HG03159 (cell line): Measurements from ENCODE around the gene PSMB11.
A peak's percentile ranks its signal among the peaks of the same experiment; 100 is the strongest.
"Not testable (repeated sequence)": the region's sequence is repeated elsewhere in the genome, so short reads cannot be mapped to it uniquely, and the experiment has no call there.

ENCODE experiments used
- ATAC-seq: cut with Tn5 transposase; IDR thresholded peaks from one replicate; pipeline ENCODE4 v1.9.1; 2021; ENCODE audit warnings: mild to moderate bottlenecking, moderate library complexity; ENCODE audit not compliant: unreplicated experiment

The PSMB11 gene

DNA sequence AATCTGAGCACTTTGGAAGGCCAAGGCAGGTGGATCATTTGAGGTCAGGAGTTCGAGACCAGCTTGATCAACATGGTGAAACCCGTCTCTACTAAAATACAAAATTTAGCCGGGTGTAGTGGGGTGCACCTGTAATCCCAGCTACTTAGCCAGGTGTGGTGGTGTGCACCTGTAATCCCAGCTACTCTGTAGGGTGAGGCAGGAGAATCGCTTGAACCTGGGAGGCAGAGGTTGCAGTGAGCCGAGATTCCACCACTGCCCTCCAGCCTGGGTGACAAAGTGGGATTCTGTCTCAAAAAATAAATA is 28.3 kb upstream of the PSMB11 start:
- ATAC-seq: not testable (repeated sequence)

- ATAC-seq: no peak
Observed at GRCh38 chr14:23015618-23016017, 26.4 kb upstream of the PSMB11 start.

DNA sequence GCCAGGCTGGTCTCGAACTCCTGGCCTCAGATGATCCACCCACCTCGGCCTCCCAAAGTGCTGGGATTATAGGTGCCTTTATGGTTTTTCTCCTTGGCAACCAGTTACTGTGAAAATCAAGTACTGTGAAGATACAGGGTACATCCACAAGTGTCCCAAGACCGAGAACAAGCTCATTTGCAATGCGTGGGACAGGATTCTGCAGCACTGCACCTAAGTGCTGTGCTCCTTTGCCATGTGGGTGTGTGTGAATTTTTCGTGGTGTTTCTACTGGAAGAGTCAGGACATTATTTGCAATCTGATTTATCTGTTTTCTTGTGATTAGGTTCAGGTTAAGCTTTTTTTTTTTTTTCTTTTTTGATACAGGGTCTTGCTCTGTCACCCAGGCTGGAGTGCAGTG is 24.9 kb upstream of the PSMB11 start:
- no peak for ATAC-seq

DNA sequence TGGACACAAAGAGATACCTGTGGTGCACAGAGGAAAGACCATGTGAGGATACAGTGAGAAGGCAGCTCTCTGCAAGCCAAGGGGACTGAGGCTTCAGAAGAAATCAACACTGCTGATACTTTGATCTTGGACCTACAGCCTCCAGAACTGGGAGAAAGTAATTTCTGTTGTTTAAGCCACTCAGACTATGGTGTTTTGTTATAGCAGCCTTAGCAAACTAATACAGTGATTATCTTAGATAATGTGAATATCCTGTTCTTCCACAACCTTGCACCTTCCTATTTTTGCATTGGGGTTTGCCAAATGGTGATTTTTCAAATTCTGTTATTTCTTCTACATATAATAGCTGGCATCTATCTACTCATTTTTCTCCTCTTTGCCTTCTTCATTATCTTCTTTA is 23.9 kb upstream of the PSMB11 start:
- ATAC-seq: no peak

GRCh38 chr14:23020143-23021128 is 21.6 kb upstream of the PSMB11 start:
- no peak for ATAC-seq

DNA sequence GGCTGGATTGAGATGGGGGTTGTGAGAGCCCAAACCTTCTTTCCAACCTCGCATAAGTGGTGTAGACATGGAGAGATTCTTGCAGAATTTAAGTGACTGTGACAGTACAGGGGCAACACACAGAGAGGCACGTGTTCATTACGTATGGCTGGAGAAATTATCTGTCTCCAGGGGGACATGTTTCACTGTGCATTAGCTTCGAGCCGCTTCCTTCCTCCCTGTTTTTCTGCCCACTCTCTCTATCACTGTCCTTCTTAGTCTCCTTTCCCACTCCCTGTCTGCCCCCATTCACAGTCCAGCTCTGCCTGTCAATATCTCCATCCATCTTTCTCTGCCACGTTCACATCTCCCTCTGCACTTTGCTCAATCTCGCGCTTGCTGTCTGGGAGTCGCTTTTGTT is 20.6 kb upstream of the PSMB11 start:
- ATAC-seq: no peak

DNA sequence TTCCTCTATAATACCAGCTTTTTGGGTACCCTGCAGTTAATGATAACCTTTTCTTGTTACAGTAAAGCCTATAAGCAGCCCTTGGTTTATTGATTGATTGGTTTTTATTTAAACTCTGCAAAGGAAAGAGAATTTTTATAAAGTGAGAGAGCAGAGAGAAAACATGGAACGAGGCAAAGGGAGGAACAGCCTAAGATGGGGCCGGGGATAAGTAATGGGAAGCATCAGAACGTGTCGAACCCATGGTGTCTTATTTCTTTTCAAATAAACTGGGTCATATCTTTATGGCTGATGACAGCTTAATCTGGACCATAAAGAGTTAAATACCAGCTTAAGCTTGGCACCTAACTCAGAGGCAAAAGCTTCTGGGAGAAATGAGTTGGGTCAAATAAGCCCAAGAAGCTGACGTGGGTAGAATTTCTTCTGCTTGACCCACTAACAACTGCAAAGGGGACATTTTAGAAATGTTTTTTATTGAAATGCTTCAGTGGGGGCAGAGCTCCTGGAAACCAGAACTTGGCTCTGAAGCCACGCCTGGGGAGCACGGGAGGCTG is 20.0 kb upstream of the PSMB11 start:
- no peak for ATAC-seq

DNA sequence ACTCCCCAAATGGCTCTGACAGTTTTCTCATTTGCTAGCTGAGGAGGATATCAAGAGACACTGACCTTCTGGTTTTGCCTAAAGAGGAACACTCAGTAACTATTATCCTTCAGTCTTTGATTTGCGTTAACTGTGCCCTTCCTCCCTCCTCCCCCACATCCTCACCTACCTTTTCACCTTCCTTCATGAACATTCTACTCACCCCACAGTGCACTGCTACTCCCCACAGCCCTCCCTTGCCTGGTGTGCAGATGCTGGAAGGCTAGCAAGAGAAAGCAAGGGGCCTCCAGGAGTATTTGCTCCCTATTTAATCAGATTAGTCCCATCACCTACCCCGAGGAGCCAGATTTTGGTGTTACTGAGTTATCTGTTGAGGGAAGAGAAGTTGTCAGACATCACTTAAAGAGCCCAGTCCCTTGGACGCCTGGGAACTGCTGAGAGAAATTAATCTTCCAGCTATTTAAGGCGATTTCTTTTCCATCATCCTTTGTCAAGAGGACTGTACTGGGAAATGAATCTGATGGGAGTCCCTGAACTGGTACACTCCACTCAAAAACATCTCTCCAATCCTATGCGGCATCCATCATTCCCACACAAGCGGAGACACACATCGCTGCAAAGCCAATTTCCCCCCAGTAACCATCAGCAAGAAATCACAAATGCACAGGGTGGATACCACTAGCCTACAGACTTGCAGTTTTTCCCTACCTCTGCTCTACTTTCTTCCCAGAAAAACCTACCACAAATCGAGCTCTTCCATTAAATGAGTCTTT is 18.8 kb upstream of the PSMB11 start:
- no peak for ATAC-seq

- ATAC-seq: no peak
Observed at GRCh38 chr14:23023795-23024152, 18.2 kb upstream of the PSMB11 start.

DNA sequence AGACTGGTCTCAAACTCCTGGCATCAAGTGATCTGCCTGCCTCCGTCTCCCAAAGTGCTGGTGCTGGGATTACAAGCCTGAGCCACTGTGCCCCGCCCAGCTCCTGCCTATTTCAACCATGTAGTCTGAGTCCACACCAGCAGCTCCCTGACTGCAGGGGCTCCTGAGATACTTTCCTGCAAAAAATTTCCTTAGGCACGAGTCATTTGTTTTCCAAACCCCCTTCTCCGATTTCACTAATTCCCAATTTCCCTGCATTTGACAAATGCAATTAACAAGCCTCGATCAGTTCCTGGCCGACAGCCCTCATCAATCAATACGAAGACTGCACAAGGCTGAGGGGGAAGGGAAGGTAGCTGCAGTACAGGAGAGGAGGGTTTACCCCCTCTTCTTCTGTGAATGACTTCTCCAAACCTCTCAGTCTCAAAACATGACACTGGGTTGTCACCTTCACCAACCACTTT is 17.4 kb upstream of the PSMB11 start:
- no peak for ATAC-seq

DNA sequence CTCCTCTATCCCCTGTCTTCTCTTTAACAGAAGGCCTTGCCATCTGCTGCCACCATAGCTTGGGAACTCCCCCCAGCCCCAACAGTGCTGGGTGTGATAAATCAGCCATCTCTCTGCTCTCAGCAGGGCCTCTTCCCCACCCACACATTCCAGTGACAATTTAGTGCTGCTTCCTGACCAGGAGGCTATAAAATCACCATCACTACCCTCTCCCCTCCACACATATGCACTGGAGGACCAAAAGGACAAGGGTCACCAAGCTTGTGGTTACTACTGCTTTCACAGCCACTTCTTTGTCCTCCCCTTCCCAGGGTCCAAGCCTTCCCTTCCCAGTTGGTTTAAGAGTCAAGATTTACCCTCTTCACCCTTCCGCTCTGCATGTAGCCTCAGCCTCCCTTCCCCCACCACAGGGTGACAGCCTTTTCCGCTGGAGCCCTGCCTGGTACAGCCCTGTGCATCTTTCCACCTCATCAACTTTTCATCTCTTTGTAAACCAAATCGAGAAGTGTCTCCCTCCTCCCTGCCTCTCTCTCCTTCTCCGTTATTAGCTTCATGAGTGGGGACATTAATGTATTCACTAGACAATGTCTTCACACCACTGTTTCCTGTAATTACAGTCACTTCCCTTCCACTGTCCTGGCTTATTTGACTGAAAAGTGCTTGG is 16.7 kb upstream of the PSMB11 start:
- no peak for ATAC-seq

GRCh38 chr14:23028799-23029198 is 13.2 kb upstream of the PSMB11 start:
- no peak for ATAC-seq

GRCh38 chr14:23030936-23031335 is 11.1 kb upstream of the PSMB11 start:
- ATAC-seq: no peak

GRCh38 chr14:23033251-23033727 is 8.7 kb upstream of the PSMB11 start:
- no peak for ATAC-seq

GRCh38 chr14:23033801-23034497 is 8.1 kb upstream of the PSMB11 start:
- no peak for ATAC-seq

- peak; percentile 89 for ATAC-seq
Observed at GRCh38 chr14:23034498-23035302, 7.3 kb upstream of the PSMB11 start, which contains the start of gene PSMB5. PSMB5 (minus strand) TSS chr14:23034900; CDS start chr14:23034881, 19 bp downstream.

DNA sequence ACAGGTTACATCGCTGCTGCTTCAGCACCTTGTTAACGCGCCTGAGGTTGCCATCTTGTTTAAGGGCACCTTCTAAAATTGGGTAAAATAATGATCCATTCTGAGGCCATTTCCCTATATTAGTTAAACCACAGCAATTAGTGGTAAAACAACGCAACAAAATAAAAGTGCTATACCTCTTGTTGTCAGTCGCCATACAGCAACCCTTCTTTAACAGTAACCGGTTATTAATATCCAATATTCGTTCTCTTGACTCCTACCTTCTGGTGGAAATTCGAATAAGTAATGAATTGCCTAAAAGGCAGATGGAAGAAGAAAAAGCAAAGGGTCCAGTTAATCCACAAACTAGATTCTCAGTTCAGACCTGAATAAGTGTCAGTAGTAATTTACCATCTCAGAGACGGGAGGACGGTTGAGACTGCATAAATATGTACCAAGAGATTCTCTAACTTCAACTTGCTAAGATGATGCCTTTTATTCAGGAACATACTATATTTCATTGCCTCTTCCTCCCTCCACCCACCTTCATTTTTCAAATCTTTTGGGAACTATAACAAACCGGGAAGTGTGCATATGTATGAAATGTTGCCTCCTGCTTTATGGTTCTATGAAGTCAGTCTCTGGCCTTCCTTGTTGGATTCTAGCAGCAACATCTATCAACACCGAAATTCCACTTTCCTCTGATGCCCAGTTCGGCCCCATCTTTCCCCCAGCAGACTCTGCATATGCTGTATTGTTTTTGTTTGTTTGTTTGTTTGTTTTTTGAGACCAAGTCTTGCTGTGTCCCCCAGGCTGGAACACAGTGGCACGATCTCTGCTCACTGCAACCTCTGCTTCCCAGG is 6.5 kb upstream of the PSMB11 start:
- no peak for ATAC-seq

DNA sequence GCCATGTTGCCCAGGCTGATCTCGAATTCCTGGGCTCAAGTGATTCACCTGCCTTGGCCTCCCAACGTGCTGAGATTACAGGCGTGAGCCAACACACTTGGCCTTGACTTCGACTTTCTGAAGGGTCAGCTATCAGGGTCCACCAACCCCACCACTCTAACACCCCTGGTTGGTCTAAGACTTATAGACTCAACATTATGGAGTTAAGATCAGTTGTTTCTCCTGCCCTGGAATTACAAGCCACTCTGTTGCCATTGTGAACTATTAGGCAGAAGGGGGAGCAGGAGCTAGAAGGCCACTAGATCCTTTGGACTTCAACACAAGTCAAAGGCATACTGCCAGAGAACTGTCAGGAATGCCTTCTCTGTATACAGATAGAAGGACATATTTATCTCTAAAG is 1.9 kb upstream of the PSMB11 start:
- ATAC-seq: no peak

DNA sequence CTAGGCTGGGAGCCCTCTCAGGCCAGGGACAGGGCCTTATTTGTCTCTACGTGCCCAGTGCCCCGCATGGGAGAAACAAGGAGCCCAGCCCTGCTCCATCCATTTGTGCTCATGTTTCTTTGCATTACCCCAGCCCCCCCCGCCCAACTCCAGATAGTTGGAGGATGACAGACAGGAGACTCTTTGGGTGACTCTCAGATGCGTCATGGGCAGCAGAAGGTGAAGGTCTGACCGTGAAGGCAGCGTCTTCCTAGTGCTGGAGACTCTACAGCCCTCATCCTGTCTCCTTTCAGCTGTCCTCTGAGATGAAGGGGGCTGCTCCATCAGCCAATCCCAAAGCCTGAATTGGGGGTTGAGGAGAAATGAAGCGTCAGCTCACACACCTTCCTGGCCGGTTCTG is 283 bp upstream of the PSMB11 start:
- no peak for ATAC-seq
